Gastroesophageal sphincter (tissue), 4 donors: ENCODE results near the gene CCDC88A. TPM values are rescaled to one million over a fixed set of nuclear protein-coding genes. Genes with fewer than 3 reads are reported as not detected.

Source experiments
- ATAC-seq: fragments of 150-250 bp; one replicate; pipeline ENCODE4 v1.9.1; 2016; ENCODE audit warnings: mild to moderate bottlenecking, moderate library complexity
- H3K27ac ChIP-seq, 4 donors: fragments of 200-600 bp; sonication (generic) in 3 of 4; 1 replicate in 3 of 4; 2 replicates in 1 of 4; pipeline ENCODE4 v1.5.1; 2016 to 2019
- H3K27me3 ChIP-seq: fragments of 200-600 bp; sonication (generic); one replicate; pipeline ENCODE4 v1.5.1; 2019
- H3K36me3 ChIP-seq, 2 donors: fragments of 200-600 bp; sonication (generic); one replicate each; pipeline ENCODE4 v1.5.1; 2019; ENCODE audit warnings: control low read depth in 1 of 2
- H3K4me1 ChIP-seq, 3 donors: fragments of 200-600 bp; sonication (generic); 1 replicate in 2 of 3; 2 replicates in 1 of 3; pipeline ENCODE4 v1.5.1; 2016 to 2019; ENCODE audit warnings: control low read depth in 2 of 3
- H3K4me3 ChIP-seq, 2 donors: fragments of 200-600 bp; sonication (generic); one replicate each; pipeline ENCODE4 v1.5.1; 2019; ENCODE audit warnings: mild to moderate bottlenecking in 1 of 2, moderate library complexity in 1 of 2
- H3K9me3 ChIP-seq, 3 donors: fragments of 200-600 bp; sonication (generic); one replicate each; pipeline ENCODE4 v1.5.1; 2017 to 2019; ENCODE audit warnings: control low read depth in 2 of 3
- EP300 ChIP-seq: sonication (generic); formaldehyde crosslinking; IDR thresholded peaks from one replicate; pipeline ENCODE4 v1.6.1; 2017; ENCODE audit warnings: antibody characterized with exemption, mild to moderate bottlenecking
- POLR2A ChIP-seq, 2 donors: fragments of 450-650 bp; IDR thresholded peaks; one replicate each; pipeline ENCODE4 v1.6.1; 2017; ENCODE audit warnings: antibody characterized with exemption in 2 of 2, mild to moderate bottlenecking in 2 of 2, moderate library complexity in 1 of 2
- POLR2AphosphoS5 ChIP-seq: sonication (generic); formaldehyde crosslinking; IDR thresholded peaks from one replicate; pipeline ENCODE4 v1.6.1; 2017; ENCODE audit warnings: antibody characterized with exemption
- WGBS, 2 donors: methylation state at CpG; one replicate each; pipeline ENCODE4 v1.1.5; 2018; ENCODE audit warnings: low coverage in 1 of 2; 5-methylcytosine and 5-hydroxymethylcytosine counted together
- total RNA-seq, 4 donors: library from RNA; depleted of rRNA; stranded (reverse); fragments of >200 nt; gene quantifications; one replicate each; pipeline ENCODE4 v1.1.0, GENCODE V29; 2016
- TF ChIP-seq, protein P1 (sequence below), 4 experiments: fragments of 200-600 bp in 2 of 4; fragments of 450-650 bp in 2 of 4; sonication (generic) in 1 of 4; IDR thresholded peaks; one replicate each; pipeline ENCODE4 v1.5.1; 2017 to 2019; ENCODE audit warnings: antibody characterized with exemption in 4 of 4, mild to moderate bottlenecking in 2 of 4, moderate library complexity in 2 of 4

Gene CCDC88A
- total RNA-seq, 4 donors from 2014 or later = 42.5 to 63.5 (median 54.3) TPM

- Histone ChIP-seq H3K4me1 (no peaks in the 10 kb centered on the region), H3K4me3 (no peak overlapping the region), H3K36me3 (peaks cover 0 to 73% of the 10 kb centered on the region in 2 donors), H3K27ac (no peak overlapping the region), H3K9me3 (no peaks in the 10 kb centered on the region), H3K27me3 (no peaks in the 10 kb centered on the region)
- TF ChIP-seq EP300 (no peak), POLR2AphosphoS5 (no peak)
- TF ChIP-seq, protein P1, sequence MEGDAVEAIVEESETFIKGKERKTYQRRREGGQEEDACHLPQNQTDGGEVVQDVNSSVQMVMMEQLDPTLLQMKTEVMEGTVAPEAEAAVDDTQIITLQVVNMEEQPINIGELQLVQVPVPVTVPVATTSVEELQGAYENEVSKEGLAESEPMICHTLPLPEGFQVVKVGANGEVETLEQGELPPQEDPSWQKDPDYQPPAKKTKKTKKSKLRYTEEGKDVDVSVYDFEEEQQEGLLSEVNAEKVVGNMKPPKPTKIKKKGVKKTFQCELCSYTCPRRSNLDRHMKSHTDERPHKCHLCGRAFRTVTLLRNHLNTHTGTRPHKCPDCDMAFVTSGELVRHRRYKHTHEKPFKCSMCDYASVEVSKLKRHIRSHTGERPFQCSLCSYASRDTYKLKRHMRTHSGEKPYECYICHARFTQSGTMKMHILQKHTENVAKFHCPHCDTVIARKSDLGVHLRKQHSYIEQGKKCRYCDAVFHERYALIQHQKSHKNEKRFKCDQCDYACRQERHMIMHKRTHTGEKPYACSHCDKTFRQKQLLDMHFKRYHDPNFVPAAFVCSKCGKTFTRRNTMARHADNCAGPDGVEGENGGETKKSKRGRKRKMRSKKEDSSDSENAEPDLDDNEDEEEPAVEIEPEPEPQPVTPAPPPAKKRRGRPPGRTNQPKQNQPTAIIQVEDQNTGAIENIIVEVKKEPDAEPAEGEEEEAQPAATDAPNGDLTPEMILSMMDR (IDR thresholded peaks at IDR 0.05) = no peak
- ATAC-seq = no peak
- 77 to 100% methylated on average over 1 of the region's 1 CpG for WGBS, 2 donors
These were observed 108.2 kb downstream of the CCDC88A start for GRCh38 chr2:55311444-55311870.

DNA sequence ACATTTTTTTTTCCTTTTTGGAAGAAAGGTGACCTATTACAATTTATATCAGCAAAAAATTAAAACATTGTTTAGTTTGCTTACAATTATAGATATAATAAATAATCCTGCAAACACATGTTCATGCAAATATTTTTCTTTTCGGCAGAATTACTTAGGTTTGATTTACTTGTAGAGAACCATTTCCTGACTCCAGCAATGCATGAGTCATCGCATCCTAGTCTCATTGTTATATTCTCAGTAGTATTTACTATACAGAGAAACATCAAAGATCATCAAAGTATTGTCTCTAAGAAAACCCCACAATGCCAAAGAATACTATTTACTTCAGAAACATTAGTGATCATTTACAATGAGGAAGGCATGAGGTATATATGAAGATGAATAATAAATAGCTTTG, 110.2 kb downstream of the CCDC88A start:
- no peak for ATAC-seq
- TF ChIP-seq, protein P1 (IDR thresholded peaks at IDR 0.05) = no peak
- H3K27ac ChIP-seq = no peak overlapping the region
- no peaks in the 10 kb centered on the region for H3K9me3 ChIP-seq
- no peak overlapping the region for H3K4me3 ChIP-seq
- peaks cover 0 to 63% of the 10 kb centered on the region in 2 donors for H3K36me3 ChIP-seq
- H3K4me1 ChIP-seq = no peaks in the 10 kb centered on the region
- WGBS, 2 donors = 69 to 80% methylated on average over 2 of the region's 2 CpGs
- H3K27me3 ChIP-seq = no peaks in the 10 kb centered on the region

DNA sequence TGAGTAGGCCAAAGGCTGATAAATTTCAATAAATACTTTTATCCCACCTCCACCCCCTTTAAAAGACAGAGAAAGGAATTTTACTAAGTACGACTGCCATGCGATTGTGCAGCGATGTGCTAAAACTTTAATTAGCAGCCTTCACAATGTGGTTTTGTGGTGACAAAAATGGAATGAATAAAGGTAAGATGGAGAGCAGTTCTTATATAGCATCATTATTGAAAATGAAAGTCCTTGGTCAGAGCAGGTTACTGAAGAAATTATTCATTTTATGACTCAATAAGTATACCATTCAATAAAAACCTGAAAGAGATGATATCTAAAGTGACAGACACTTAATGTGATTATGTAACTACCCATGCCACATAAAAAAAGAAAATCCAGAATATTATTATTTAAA, 117.4 kb downstream of the CCDC88A start:
- Histone ChIP-seq H3K4me1 (no peaks in the 10 kb centered on the region), H3K27ac (no peak overlapping the region), H3K27me3 (no peaks in the 10 kb centered on the region), H3K4me3 (no peak overlapping the region), H3K36me3 (peaks cover 0 to 30% of the 10 kb centered on the region in 2 donors), H3K9me3 (no peaks in the 10 kb centered on the region)
- ATAC-seq = no peak
- WGBS, 2 donors = 91 to 100% methylated on average over 3 of the region's 3 CpGs
- TF ChIP-seq POLR2AphosphoS5 = no peak
- no peak for TF ChIP-seq POLR2A (IDR thresholded peaks at IDR 0.05)
- TF ChIP-seq, protein P1 (IDR thresholded peaks at IDR 0.05) = no peak

- peaks cover 0 to 22% of the 10 kb centered on the region in 2 donors for H3K36me3 ChIP-seq
- H3K27ac ChIP-seq = no peak overlapping the region
- no peaks in the 10 kb centered on the region for H3K27me3 ChIP-seq
- ATAC-seq = no peak
- no peak overlapping the region for H3K4me3 ChIP-seq
- WGBS, 2 donors = 90 to 100% methylated on average over 1 of the region's 1 CpG
- no peaks in the 10 kb centered on the region for H3K9me3 ChIP-seq
- no peak for TF ChIP-seq POLR2A (IDR thresholded peaks at IDR 0.05)
- TF ChIP-seq POLR2AphosphoS5 = no peak
- TF ChIP-seq EP300 = no peak
- TF ChIP-seq, protein P1 (IDR thresholded peaks at IDR 0.05) = no peak
- no peaks in the 10 kb centered on the region for H3K4me1 ChIP-seq
These were observed 118.4 kb downstream of the CCDC88A start for GRCh38 chr2:55301277-55301676.

DNA sequence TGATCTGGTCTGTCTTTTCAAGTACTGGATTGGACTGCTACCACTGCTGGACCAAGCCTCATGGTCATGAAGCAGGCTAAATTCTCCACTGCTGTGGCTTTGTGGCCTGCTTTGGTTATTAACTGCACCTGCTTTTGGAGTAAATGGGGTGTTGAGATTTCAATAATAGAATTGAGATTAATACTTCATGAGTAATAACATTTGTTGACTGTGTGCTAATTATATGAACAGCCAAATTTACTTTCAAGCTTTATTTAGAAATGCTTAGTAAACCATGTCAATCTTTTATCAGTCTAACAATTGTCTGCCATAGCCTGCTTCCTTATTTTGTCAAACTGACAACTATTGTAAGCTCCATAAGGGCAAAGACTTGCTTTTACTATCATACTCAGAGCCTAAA, 123.3 kb downstream of the CCDC88A start:
- ATAC-seq = no peak
- no peak overlapping the region for H3K4me3 ChIP-seq
- no peak overlapping the region for H3K27ac ChIP-seq
- H3K9me3 ChIP-seq = no peaks in the 10 kb centered on the region
- peaks cover 0 to 4% (median 0%) of the 10 kb centered on the region in 3 donors for H3K4me1 ChIP-seq
- no peak for TF ChIP-seq EP300
- no peak for TF ChIP-seq POLR2AphosphoS5
- TF ChIP-seq, protein P1 (IDR thresholded peaks at IDR 0.05) = no peak
- no peak for TF ChIP-seq POLR2A (IDR thresholded peaks at IDR 0.05)
- H3K27me3 ChIP-seq = no peaks in the 10 kb centered on the region
- H3K36me3 ChIP-seq = peaks cover 0 to 25% of the 10 kb centered on the region in 2 donors
